Activated CD8-positive, alpha-beta memory T cell treated with anti-CD3 and anti-CD28 coated beads for 1 hour (primary cell): ENCODE data around the gene EEFSEC.

ENCODE experiments used
- DNase-seq, 2 donors: peaks; one replicate each; pipeline ENCODE4 v3.0.0-alpha.2; 2020; ENCODE audit warnings: low read depth in 1 of 2; ENCODE audit errors: extremely low read depth in 1 of 2

EEFSEC gene

DNA sequence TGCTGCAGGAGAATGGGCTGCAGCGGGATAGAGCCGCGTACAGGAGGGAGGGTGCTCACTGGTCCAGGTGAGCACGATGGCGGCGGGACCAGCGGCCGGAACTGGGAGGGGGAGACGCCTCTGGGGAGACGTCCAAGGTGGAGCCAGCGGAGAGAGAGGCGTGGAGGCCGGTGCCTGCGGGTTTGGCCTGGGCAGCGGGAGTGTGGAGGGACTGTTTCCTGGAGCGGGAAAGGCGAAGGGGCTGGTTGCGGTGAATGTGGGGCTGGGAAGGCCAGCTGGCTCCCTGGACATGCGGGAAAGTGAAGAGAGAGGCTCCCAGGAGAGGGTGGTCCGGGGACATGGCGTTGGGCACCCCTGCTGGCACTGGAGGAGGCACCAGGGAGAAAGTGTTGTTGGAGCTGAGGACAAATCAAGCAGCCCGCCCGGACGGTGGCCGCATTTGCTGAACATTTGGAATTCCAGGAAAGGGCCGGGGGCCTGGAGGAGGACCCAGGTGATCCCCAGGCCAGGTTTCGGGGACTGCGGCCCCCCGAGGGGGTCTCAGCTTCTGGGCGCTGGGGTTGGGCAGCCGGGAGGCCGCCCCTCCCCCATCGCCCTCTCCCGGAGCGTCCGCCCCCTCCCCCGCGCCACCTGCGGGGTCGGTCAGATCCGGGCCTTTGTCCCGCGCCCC, 279.2 kb downstream of the EEFSEC start:
- no peak for DNase-seq

DNA sequence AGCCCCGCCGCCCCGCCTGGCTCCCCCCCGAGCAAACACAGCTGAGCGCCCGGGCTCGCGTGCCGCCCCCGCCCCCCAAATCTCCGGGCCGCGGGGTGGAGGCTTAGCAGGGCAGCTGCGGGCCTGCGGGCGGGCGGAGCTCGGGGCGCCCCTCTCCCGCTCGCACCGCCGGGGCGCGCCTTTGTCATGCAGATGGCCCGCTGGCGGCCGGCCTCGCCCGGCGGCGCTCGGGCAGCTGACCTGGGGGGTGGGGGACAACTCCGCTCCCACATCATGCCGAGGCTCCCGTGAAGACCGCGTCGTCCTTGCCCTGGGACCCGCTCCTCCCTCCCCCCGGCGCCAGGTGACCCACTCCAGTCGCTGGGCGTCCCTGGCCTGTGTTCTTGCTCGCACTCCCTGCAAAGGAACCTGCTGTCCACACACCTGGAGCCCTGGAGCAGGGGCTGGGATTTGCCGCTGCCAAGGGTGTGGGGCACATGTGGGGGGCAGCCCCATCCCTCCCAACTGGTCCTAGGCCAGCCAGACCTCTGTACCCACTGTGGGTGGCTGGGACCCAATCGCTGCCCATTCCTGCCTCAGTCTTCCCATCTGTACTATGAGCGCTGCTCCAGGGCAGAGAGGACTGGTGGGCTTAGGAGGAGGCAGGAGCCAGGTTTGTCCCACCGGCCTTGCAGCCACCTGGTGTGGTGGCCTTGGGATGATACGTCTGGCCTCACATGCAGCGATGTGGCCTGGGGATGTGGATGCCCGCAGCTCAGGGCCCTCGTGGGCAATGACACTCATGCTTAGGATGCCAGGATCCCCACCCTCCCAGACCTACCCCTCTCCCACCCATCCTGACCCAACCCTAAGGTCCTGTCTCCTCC, 279.9 kb downstream of the EEFSEC start:
- DNase-seq, result no peak

DNA sequence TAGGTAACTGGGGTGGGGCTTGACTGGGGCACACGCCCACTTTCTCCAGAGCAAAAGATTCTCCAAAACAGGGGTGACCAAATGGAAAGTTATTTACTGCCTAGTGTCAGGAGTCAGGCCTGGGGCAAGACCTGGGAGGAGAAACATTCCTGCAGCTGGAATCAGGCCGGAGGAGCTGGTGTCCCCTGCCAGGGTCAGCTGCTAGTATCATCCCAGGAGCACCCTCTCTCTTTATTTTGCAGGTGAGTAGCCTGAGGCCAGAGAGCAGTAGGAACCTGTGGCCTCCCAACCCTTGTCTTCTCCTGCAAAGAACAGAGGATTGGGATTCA, 280.5 kb downstream of the EEFSEC start:
- DNase-seq, result no peak

DNA sequence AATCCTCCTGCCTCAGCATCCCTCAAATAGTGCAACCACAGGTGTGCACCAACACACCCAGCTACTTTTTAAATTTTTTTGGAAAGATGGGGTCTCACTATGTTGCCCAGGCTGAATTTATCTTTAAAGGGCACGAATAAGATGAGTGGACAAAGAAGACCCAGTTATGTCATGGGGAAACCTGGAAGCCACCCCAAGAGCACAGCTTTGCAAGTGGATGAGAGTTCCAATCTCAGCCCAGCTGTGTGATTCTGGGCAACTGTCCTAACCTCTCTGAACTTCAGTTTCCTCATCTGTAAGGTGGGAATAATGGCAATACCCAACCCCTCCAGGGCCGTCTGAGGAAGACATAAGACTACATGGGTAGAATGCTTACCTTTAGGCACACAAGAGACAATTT, 281.2 kb downstream of the EEFSEC start:
- DNase-seq, result no peak

DNA sequence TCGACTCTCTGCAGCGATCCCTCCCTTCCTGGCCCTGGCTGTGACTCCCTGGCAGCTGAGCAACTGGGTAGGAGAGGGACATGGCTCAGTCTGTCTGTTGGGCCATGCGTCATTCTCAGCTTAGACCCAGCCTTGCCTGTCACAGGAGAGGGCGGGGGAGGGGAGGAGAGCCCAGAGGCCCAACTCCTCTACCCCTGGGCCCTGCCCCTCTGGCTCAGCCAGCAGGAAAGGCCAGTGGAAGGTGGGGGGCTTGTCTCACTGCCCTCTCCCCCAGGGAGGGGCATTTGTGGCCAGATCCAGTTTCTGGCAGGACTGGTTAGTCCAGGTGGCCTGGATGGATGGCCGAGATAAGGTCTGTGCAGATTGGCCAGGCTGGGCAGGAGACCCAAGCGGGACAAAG, 281.8 kb downstream of the EEFSEC start:
- DNase-seq, result no peak

DNA sequence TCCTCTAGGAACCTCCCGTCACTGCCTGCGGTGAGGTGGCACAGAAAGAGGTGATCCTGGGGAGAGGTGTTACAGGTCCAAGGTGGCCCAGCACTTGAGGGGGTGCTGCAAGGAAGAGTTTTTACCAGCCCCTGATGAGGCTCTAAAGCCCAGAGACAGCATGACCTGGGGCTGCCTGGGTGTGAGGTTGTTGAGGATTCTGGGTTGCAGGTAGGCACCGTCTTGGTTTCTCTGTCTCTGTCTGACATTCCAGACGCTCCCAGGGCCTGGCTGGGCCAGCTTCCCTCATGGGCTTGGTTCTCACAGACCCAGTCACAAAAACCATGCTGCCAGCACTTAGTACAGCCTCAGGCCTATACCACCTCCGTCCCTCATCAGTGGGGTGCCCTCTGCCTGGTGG, 282.3 kb downstream of the EEFSEC start:
- no peak for DNase-seq

DNA sequence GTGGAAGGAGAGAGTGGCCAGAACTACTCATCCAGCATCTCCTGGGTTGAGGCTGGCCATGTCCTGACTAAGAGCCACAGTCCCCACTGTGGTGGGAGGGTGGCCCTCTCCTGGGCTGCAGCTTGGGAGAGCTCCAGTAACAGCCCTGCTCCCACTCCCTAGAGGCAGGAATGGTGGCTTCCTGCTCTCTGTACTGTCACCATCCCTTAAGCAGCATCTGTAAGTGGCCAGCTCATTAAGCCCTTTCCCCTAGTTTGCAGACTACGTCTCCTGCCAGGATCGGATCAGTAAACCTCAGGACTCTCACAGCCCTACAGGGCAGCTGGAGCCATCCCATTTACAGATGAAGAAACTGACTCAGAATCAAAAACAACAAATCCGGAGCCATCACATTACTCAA, 282.9 kb downstream of the EEFSEC start:
- DNase-seq, result no peak

DNA sequence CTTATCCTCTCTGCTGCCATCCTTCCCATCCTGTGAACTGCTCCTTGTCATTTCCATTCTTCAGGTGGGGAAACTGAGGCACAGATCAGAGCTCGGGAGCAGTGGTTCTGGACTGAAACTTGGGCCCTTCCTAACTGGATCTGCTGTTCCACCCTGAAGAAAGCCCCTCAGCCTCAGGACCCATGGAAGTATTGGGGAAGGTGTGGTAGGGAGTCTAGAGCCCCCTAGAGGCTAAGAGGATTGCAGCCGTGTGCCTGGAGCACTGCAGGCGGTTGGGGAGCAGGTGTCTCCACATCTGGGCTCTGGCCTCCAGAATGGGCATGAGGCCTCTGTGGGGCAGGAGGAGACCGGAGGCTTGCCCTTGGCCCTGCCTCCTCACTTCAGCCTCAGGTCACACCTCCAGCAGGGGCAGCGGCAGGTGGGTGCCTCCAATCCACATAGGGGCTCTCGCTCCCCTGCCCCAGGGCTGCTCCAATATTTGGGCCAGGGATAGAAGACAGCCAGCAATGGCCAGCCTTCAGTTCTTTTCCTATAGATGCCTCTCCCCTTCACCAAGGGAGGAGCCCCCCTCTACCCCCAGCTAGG, 285.3 kb downstream of the EEFSEC start:
- no peak for DNase-seq

DNA sequence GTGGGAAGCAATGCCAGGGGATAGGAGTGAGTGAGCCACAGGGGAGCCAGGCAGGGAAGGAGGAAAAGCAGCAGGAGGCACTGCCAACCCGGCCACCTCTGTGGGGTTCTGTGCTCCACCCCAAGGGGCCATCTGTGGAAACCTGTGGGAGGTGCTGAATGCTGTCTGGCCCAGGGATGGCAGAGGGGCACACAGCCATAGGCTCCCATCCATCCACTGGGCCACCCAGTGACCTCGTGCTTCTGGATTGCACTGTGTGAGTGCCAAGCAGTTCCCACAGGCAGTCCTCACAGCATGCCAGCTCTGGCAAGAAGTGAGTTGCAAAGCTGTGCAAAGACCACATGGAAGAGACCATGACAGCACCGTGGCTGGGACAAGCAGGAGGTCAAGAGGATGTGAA, 285.9 kb downstream of the EEFSEC start:
- DNase-seq, result no peak

DNA sequence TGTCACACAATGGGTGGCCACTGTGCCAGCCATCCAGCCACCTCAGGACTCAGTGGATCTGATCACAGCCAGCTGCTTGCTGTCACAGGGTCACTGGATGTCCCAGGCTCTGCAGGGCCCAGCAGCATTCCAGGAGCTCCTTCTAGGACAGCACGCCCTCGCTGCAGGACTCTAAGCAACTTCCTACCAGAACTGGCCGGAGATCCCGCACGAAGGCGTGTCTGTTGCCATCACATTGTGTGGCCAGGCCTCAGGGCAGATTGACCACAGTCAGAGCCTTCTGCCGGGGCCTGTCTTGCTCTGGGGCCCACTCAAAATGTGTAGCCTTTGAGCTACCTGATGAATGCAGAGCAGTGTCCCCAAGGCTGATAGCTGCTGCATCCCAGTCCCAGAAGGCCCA, 288.8 kb downstream of the EEFSEC start:
- DNase-seq, result no peak

DNA sequence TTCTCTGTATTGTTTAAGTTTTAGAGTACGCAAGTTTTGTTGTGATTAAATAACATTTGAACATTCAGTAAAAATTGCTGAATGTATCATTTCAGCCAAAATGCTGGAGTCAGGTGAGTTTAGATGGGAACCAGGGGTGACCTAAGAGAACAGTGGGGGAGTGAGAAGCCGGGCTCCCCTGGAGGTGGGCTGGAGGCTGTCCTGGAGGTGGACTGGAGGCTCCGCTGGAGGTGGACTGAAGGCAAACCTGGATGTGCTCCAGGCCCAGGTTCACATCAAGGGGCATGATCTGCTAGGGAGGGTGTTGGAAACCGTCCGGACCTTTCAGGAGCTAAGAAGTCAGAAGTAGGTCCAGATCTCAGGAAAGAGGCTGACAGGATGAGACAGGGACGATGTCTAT, 289.7 kb downstream of the EEFSEC start:
- no peak for DNase-seq

DNA sequence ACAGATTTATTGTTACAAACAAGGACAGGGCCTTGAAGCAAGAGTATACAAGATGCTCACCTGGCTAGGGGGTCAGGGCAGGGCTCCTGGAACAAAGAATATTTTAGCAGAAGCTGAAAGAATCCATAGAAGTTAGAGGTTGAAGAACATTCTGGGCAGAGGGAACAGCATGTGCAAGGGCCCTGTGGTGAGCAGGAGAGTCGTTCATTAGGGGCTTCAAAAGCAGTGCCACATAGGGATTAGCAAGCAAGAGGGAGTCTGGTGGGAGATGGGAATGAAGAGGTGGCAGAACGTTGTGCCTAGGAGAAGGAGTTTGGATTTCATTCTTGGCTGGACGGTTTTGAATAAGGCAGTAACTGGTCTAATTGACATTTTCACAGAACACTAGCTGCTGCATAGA, 290.5 kb downstream of the EEFSEC start:
- DNase-seq, result no peak

DNA sequence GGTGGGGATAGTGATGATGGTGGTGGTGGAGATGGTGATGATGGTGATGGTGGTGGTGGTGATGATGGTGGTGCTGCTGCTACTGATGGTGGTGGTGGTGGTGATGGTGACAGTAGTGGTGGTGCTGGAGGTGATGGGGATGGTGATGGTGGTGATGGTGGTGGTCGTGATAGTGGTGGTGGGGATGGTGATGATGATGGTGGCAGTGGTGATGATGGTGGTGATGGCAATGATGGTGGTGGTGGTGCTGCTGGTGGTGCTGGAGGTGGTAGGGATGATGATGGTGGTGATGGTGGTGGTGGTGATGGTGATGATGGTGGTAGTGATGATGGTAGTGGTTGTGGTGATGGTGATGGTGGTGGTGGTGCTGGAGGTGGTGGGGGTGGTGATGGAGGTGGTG, 292.1 kb downstream of the EEFSEC start:
- DNase-seq, result no peak

DNA sequence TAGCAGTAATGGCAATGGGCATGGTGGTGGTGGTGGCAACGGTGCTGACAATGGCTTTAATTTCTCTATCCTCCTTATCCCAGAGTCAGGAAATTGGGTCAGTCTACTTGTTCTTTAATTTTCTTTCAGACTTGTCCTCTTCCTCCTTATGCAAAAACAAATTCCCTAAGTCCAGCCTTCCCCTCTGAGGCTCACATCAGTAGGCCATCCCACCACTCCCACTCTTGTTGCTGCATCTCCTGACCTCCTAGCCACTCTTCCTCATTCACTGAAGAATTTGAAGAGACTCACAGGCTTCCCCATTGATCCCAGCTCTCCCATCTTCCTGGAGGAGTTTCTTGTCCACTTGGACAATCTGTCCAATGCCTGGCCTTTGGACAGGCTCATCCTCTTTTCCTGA, 293.5 kb downstream of the EEFSEC start:
- DNase-seq, result no peak

DNA sequence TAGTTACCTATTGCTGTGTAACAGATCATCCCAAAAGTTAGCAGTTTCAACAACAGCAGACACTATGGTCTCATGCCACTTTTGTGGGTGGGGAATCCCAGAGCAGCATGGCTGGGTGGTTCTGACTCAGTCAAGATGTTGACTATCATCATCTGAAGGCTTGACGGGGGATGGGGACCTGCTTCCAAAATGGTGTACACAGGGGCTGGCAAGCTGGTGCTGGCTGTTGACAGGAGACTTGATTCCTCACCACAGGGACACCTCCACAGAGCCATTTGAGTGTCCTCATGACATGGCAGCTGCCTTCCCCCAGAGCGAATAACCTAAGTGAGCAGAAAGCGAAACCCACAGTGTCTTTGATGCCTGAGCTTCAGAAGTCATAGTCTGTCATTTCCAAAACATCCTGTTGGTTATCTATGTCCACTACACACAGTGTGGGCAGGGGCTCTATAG, 294.3 kb downstream of the EEFSEC start:
- DNase-seq, result no peak

DNA sequence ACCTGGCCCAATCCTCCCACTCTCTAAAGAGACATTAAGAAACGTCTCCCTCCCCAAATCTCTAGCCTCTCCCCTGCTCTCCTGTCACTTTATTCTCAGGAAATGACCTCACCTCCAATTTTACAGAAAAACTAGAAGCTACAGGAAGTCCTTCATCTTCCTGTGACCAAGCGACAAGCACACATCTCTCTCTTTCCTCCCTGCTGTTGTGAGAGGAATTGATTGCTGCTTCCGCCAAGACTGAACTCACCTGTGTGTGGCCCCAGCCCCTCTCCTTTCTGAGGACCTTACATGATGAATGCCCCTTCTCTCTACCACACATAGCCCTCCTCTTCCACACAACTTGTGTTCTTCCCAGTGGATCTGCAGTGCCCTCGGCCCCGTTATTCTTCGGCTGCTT, 295.2 kb downstream of the EEFSEC start:
- no peak for DNase-seq

DNA sequence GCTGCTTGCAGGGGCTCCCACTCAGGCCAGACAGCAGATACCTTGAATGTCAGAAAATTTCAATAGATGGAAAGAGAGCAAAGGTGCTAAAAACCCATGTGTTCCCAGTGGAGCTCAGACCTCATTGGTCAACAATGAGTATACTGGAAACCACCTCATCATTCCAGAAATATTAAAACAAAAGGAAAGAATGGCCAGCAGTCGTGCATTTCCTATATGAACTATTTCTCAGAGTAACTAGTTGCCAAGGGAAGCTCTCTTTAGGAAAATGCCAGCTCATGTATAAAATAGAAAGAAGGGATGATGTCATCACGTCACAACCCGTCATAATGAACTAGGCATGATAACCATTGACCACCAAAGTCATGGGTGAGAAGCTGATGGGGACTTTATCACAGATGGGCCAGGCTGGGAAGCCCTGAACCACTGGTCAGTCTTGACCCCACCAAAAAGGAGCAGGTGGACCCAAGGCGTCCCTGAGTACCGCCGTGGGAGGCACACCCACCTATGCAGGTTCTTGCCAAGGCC, 295.9 kb downstream of the EEFSEC start:
- no peak for DNase-seq

DNA sequence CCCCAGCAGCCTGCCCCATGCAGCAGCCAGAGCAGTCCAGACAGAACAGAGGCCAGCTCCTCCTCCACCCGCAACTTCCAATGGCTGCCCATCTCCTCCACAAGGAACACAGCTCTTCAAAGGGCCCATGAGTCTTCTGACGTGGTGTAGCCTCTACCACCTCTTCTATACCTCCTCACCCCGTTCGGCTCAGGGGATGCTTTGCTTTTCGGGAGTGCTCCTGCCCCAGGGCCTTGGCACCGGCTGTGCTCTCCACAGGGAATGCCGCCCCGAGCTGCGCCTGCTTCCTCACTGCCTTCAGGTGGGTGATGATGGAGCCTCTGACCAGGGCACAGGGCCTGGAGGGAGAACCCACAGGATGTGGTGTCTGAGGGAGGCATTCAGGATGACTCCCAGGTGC, 298.8 kb downstream of the EEFSEC start:
- no peak for DNase-seq

DNA sequence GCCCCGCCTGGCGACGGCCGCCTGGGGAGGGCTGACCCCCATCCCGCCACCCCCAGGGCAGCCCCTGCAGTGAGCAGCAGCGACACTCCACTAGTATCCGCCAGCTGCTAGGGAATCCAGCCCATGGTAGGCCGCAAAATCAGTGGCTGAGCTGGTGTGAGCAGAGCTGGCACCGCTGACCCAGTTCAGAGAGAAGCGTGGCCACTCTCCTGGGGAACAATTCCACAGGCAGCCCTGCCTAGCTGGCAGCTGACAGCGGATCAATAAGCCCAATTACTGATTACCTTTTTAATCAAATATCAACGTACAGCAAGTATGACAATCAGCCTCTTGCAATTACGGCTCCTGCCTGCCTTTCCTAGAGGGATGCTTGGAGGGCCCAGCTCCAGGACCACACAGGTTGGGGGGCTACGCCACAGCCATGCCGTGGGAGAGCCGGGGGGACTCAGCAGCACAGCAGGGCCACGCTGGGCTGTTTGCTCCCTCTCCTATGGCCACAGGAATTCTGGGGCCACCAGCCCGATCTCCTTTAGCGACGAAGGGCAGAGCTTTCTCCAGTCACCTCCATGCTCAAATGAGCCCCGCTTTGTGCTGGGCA, 299.5 kb downstream of the EEFSEC start:
- DNase-seq, result no peak

DNA sequence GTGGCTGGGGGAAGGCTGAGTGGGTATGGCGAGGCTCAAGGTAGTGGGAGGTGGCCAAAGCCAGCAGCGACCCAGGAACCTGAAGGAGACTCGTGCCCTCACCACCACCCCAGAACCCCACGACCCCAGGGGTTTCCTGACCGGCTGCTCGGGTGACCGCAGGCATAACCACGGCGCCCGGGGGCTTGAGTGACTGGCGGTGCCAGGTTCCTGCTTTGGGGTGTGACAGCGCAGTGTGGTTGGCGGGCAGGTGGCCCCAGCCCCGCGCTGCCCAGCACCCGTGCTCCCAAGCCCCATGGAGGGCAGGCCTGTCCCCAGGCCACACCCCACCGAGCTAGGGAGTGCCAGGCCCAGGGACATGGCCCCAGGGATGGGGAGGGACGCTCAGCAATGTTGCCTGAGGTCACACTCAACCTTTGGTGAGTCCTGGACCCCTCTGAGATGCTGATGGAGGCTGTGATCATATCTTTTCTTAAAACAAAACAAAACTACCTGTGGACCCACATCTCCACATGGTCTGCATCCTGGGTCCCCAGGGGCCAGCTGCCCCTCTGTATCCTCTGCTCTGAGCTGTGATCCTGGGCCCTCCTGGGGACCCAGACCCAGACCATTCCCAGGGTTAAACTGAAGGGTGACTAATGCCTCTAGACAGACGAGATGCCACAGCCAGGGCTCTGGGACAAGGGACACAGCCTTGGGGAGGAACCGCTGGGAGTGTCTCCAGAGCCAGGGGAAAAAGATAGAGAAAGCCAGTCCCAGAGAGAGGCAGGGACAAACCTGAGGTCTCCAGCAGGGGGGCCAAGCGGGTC, 300.4 kb downstream of the EEFSEC start:
- no peak for DNase-seq

DNA sequence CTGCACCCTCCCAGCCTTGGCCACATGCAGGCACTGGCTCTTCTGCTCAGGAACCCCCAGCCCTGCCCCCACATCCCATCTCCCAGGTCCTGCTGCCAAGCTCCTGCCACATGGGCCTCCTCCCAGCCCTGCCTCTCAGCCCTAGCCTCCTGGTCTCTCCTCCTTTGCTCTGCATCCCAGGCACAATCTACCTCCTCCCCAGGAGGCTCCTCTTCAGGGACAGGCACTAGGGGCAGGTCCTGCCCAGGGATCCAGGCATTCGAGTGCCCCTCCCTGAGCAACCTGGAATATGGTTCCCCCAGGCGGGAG, 301.0 kb downstream of the EEFSEC start:
- no peak for DNase-seq
